Regular cardiac myocyte (primary cell): ENCODE data around the gene CEBPZOS. TPM values are rescaled to one million over a fixed set of nuclear protein-coding genes. Genes with fewer than 3 reads are reported as not detected.

Experiments
- total RNA-seq: library from RNA; depleted of rRNA; stranded (reverse); fragments of >200 nt; gene quantifications from 2 replicates; pipeline ENCODE4 v1.2.3, GENCODE V29; 2014

CEBPZOS gene
- total RNA-seq: 13.0 and 13.8 TPM in 2 replicates

GRCh38 chr2:37196320-37197195, at the start of gene CEBPZOS:
CEBPZOS (plus strand) TSS chr2:37196496; CDS start chr2:37199705, 3,209 bp downstream.

GRCh38 chr2:37156857-37157714, 39.2 kb upstream of the CEBPZOS start, which contains the start of gene EIF2AK2:
EIF2AK2 (minus strand) TSS chr2:37156980; CDS start chr2:37147806, 9,174 bp downstream.

GRCh38 chr2:37188570-37188969, 7.7 kb upstream of the CEBPZOS start, which contains the start of gene SULT6B1:
SULT6B1 (minus strand) TSS chr2:37188670; CDS start chr2:37188640, 30 bp downstream.

GRCh38 chr2:37231241-37232130, 35.2 kb downstream of the CEBPZOS start, which contains the start of the genes CEBPZ and NDUFAF7:
CEBPZ (minus strand) TSS chr2:37231596; CDS start chr2:37231567, 29 bp downstream.
NDUFAF7 (plus strand) TSS chr2:37231658; CDS start chr2:37231706, 48 bp downstream.

Other genes starting within 250 kb of the CEBPZOS start
- 14.1 and 14.4 TPM in 2 replicates for gene STRN, start 230.0 kb upstream of the CEBPZOS start, total RNA-seq
- gene HEATR5B, start 112.1 kb upstream of the CEBPZOS start, total RNA-seq: 19.9 and 27.9 TPM in 2 replicates
- 7.0 and 10.9 TPM in 2 replicates for gene GPATCH11, start 112.0 kb upstream of the CEBPZOS start, total RNA-seq
- 25.1 and 37.0 TPM in 2 replicates for gene EIF2AK2, start 39.5 kb upstream of the CEBPZOS start, total RNA-seq
- not detected in 2 replicates for gene SULT6B1, start 7.8 kb upstream of the CEBPZOS start, total RNA-seq
- 58.3 and 83.4 TPM in 2 replicates for gene CEBPZ, start 35.1 kb downstream of the CEBPZOS start, total RNA-seq
- gene NDUFAF7, start 35.2 kb downstream of the CEBPZOS start, total RNA-seq: 12.3 and 18.6 TPM in 2 replicates
- gene PRKD3, start 128.3 kb downstream of the CEBPZOS start, total RNA-seq: 53.7 and 58.1 TPM in 2 replicates
- 3.8 and 35.0 TPM in 2 replicates for gene QPCT, start 148.1 kb downstream of the CEBPZOS start, total RNA-seq